Activated CD8-positive, alpha-beta memory T cell treated with anti-CD3 and anti-CD28 coated beads, Interleukin-2, amount 50 U/mL, for 24 hours (primary cell): Measurements from ENCODE around the gene CEP131.
"Not testable (repeated sequence)": the region's sequence is repeated elsewhere in the genome, so short reads cannot be mapped to it uniquely, and the experiment has no call there.

Experiments used
- DNase-seq: peaks from one replicate; pipeline ENCODE4 v3.0.0-alpha.2; 2020; ENCODE audit errors: extremely low read depth

Gene CEP131

GRCh38 chr17:81152288-81152828 is 70.4 kb downstream of the CEP131 start:
- no peak for DNase-seq

- DNase-seq, result no peak
Measured at GRCh38 chr17:81151278-81151677, 71.5 kb downstream of the CEP131 start.

- no peak for DNase-seq
Measured at GRCh38 chr17:81150377-81151077, 72.2 kb downstream of the CEP131 start.

GRCh38 chr17:81148986-81149533 is 73.7 kb downstream of the CEP131 start:
- no peak for DNase-seq

- no peak for DNase-seq
Measured at GRCh38 chr17:81148571-81148970, 74.2 kb downstream of the CEP131 start.

- DNase-seq, result no peak
Measured at GRCh38 chr17:81147701-81148100, 75.1 kb downstream of the CEP131 start.

GRCh38 chr17:81146208-81146607 is 76.6 kb downstream of the CEP131 start:
- DNase-seq, result not testable (repeated sequence)

GRCh38 chr17:81144423-81144781 is 78.4 kb downstream of the CEP131 start:
- DNase-seq, result no peak

- no peak for DNase-seq
Measured at GRCh38 chr17:81143717-81144422, 78.9 kb downstream of the CEP131 start.

- DNase-seq, result no peak
Measured at GRCh38 chr17:81143200-81143527, 79.6 kb downstream of the CEP131 start.

- DNase-seq, result peak; percentile 23
Measured at GRCh38 chr17:81142301-81143199, 80.2 kb downstream of the CEP131 start.

GRCh38 chr17:81140695-81141094 is 82.1 kb downstream of the CEP131 start:
- DNase-seq, result no peak

- no peak for DNase-seq
Measured at GRCh38 chr17:81140018-81140417, 82.7 kb downstream of the CEP131 start.
